Measurements from ENCODE around the gene PIN1. TPM values are rescaled to one million over a fixed set of nuclear protein-coding genes. Genes with fewer than 3 reads are reported as not detected.

Gene PIN1
- total and polyA plus RNA-seq, 2 of the 13 experiments (the other 11 are each of a cell fraction or from before 2014, with no cell fraction given), result 31.9 to 72.0 TPM

DNA sequence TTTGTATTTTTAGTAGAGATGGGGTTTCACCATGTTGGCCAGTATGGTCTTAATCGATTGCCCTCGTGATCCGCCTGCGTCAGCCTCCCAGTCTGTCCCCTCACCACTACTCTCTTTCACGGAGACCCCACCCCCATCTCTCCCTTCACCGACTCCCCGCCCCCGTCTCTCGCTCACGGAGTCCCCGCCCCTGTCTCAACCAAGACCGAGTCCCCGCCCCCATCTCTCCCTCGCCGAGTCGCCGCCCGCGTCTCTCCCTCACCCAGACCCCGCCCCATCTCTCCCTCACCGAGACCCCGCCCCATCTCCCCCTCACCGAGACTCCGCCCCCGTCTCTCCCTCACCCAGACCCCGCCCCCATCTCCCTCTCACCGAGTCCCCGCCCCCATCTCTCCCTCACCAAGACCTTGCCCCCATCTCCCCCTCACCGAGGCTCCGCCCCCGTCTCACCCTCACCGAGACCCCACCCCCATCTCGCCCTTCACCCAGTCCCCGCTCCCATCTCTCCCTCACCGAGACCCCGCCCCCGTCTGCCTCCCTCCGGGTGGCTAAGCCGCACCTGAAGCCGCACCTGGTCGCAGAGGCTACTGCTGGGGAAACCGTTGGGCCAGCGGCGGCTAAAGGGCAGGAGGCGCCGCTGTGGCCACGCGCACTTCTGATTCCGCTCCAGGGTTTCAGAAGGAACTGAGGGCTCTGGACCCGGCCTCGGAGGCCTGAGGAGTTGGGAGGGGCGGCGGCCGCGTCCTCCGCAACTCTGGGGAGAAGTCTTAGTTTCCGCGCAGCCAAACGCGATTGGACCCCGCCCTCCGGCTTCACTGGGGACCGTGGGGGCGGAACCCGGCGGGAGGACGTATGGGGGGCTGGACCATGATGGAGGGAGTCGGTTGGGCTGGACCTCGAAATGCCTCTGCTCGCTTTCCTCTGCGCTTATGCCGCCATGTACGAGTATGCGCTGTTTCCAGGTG, 49.5 kb upstream of the PIN1 start (continued):
- TF ChIP-seq ATAD3A (CRISPR knock-in tag; IDR thresholded peaks at IDR 0.05) (no peak), RELA (CRISPR knock-in tag; IDR thresholded peaks at IDR 0.05) (no peak), MIXL1 (CRISPR knock-in tag; IDR thresholded peaks at IDR 0.05) (no peak), MEIS2 (CRISPR knock-in tag; IDR thresholded peaks at IDR 0.05) (no peak), TERF1 (CRISPR knock-in tag; IDR thresholded peaks at IDR 0.05) (no peak), MYC (CRISPR knock-in tag; IDR thresholded peaks at IDR 0.05; ENCODE audit: borderline replicate concordance) (no peak; the same call in 1 of the 2 replicates), WIZ (CRISPR knock-in tag; IDR thresholded peaks at IDR 0.05) (0 out of 2 replicates have a peak, but pooled peaks have one; percentile 21), ZNF18 (CRISPR knock-in tag; IDR thresholded peaks at IDR 0.05; ENCODE audit: insufficient replicate concordance) (no peak), SP5 (CRISPR knock-in tag; IDR thresholded peaks at IDR 0.05; ENCODE audit: borderline replicate concordance, low read depth) (0 out of 2 replicates have a peak, but pooled peaks have one; percentile 14), SUZ12 (IDR thresholded peaks at IDR 0.05; ENCODE audit: low read depth, low read length) (no peak), TSC22D2 (CRISPR knock-in tag; IDR thresholded peaks at IDR 0.05; ENCODE audit: borderline replicate concordance) (no peak), PHB2 (IDR thresholded peaks at IDR 0.05; ENCODE audit: partially characterized antibody) (no peak), ZNF547 (CRISPR knock-in tag; IDR thresholded peaks at IDR 0.05) (no peak), TEAD3 (CRISPR knock-in tag; optimal IDR thresholded peaks at IDR 0.05; ENCODE audit: borderline replicate concordance) (peak; percentile 19), POGZ (CRISPR knock-in tag; IDR thresholded peaks at IDR 0.05) (no peak)
- TF ChIP-seq, protein P1, sequence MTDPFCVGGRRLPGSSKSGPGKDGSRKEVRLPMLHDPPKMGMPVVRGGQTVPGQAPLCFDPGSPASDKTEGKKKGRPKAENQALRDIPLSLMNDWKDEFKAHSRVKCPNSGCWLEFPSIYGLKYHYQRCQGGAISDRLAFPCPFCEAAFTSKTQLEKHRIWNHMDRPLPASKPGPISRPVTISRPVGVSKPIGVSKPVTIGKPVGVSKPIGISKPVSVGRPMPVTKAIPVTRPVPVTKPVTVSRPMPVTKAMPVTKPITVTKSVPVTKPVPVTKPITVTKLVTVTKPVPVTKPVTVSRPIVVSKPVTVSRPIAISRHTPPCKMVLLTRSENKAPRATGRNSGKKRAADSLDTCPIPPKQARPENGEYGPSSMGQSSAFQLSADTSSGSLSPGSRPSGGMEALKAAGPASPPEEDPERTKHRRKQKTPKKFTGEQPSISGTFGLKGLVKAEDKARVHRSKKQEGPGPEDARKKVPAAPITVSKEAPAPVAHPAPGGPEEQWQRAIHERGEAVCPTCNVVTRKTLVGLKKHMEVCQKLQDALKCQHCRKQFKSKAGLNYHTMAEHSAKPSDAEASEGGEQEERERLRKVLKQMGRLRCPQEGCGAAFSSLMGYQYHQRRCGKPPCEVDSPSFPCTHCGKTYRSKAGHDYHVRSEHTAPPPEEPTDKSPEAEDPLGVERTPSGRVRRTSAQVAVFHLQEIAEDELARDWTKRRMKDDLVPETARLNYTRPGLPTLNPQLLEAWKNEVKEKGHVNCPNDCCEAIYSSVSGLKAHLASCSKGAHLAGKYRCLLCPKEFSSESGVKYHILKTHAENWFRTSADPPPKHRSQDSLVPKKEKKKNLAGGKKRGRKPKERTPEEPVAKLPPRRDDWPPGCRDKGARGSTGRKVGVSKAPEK (CRISPR knock-in tag; IDR thresholded peaks at IDR 0.05; ENCODE audit: borderline replicate concordance), result no peak
- TF ChIP-seq, protein P2, sequence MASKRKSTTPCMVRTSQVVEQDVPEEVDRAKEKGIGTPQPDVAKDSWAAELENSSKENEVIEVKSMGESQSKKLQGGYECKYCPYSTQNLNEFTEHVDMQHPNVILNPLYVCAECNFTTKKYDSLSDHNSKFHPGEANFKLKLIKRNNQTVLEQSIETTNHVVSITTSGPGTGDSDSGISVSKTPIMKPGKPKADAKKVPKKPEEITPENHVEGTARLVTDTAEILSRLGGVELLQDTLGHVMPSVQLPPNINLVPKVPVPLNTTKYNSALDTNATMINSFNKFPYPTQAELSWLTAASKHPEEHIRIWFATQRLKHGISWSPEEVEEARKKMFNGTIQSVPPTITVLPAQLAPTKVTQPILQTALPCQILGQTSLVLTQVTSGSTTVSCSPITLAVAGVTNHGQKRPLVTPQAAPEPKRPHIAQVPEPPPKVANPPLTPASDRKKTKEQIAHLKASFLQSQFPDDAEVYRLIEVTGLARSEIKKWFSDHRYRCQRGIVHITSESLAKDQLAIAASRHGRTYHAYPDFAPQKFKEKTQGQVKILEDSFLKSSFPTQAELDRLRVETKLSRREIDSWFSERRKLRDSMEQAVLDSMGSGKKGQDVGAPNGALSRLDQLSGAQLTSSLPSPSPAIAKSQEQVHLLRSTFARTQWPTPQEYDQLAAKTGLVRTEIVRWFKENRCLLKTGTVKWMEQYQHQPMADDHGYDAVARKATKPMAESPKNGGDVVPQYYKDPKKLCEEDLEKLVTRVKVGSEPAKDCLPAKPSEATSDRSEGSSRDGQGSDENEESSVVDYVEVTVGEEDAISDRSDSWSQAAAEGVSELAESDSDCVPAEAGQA (IDR thresholded peaks at IDR 0.05; ENCODE audit: low read depth), result no peak
- TF ChIP-seq, protein P2 (CRISPR knock-in tag; IDR thresholded peaks at IDR 0.05; ENCODE audit: borderline replicate concordance), result no peak
